DND-41 (cell line): ENCODE measurements around the gene SH2D3C.
A peak's percentile ranks its signal among the peaks of the same experiment; 100 is the strongest.

Experiments
- ATAC-seq: fragments of 200-7000 bp; cut with Tn5 transposase; 3 replicates; pipeline ENCODE4 v1.9.1; 2021; ENCODE audit warnings: low read depth; ENCODE audit not compliant: insufficient read depth
- DNase-seq: peaks from one replicate; pipeline ENCODE4 v3.0.0-alpha.2; 2020
- H2AFZ ChIP-seq: 2 replicates; pipeline ENCODE4 v1.6.0; 2012; ENCODE audit warnings: low read depth, low read length
- H3K27ac ChIP-seq: 2 replicates; pipeline ENCODE4 v1.5.1; 2012; ENCODE audit warnings: low read length, inconsistent platforms
- H3K27me3 ChIP-seq: fragments of 200-600 bp; sonication (generic); 2 replicates; pipeline ENCODE4 v1.6.0; 2012; ENCODE audit warnings: low read length, mild to moderate bottlenecking, inconsistent platforms; ENCODE audit not compliant: insufficient read depth, poor library complexity
- H3K36me3 ChIP-seq: 2 replicates; pipeline ENCODE4 v1.5.1; 2012; ENCODE audit warnings: low read length, inconsistent platforms; ENCODE audit not compliant: insufficient read depth
- H3K4me1 ChIP-seq: 2 replicates; pipeline ENCODE4 v1.5.1; 2012; ENCODE audit warnings: mild to moderate bottlenecking, low read length; ENCODE audit not compliant: insufficient read depth
- H3K4me2 ChIP-seq: 2 replicates; pipeline ENCODE4 v1.6.0; 2012; ENCODE audit warnings: mild to moderate bottlenecking, moderate library complexity, low read length, inconsistent platforms; ENCODE audit not compliant: insufficient read depth
- H3K4me3 ChIP-seq, 2 experiments: fragments of 200-600 bp in 1 of 2; shearing (Covaris generic) in 1 of 2; 2 replicates each; pipeline ENCODE4 v1.5.1; 2012 to 2016; ENCODE audit warnings: inconsistent platforms in 2 of 2, low read length in 2 of 2, mild to moderate bottlenecking in 2 of 2, low read depth in 1 of 2, moderate library complexity in 1 of 2
- H3K79me2 ChIP-seq: 2 replicates; pipeline ENCODE4 v1.6.0; 2012; ENCODE audit warnings: low read length, inconsistent platforms; ENCODE audit not compliant: insufficient read depth
- H3K9ac ChIP-seq: 2 replicates; pipeline ENCODE4 v1.6.0; 2012; ENCODE audit warnings: low read depth, mild to moderate bottlenecking, inconsistent platforms, low read length, moderate library complexity
- H3K9me3 ChIP-seq: 2 replicates; pipeline ENCODE4 v1.5.1; 2012; ENCODE audit warnings: low read length, moderate library complexity, mild to moderate bottlenecking, inconsistent platforms; ENCODE audit not compliant: insufficient read depth, severe bottlenecking
- H4K20me1 ChIP-seq: 2 replicates; pipeline ENCODE4 v1.6.0; 2012; ENCODE audit warnings: low read length; ENCODE audit not compliant: insufficient read depth
- EZH2 ChIP-seq: IDR thresholded peaks from 3 replicates; pipeline ENCODE4 v1.6.1; 2012; ENCODE audit warnings: borderline replicate concordance, low read depth, mild to moderate bottlenecking, moderate library complexity, low read length, inconsistent platforms; ENCODE audit not compliant: severe bottlenecking
- TF ChIP-seq, protein P1 (sequence below): IDR thresholded peaks from 2 replicates; pipeline ENCODE4 v1.5.1; 2012; ENCODE audit warnings: borderline replicate concordance, low read length, moderate library complexity, mild to moderate bottlenecking; ENCODE audit not compliant: poor library complexity, severe bottlenecking; ENCODE audit errors: extremely low read depth

The SH2D3C gene

DNA sequence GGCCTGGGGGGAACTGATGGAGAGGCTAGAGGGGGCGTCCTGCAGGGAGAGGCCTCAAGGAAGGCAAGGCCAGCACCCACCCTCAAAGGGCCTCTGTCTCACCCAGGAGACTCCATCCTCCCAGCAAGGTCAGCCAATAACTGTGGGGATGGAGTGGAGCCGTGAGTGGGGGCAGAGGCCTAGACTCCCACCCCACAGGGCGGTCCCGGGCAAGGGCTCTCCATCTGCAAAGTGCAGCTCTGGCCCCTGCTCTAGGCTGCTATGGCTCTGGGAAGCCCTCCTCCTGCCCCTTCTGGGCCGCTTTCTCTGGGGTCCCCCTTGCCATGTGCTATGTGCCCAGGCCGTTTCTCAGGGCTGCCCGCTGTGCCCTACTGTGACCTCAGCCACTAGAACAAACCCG, 38.3 kb upstream of the SH2D3C start:
- Histone ChIP-seq H3K9me3 (no peaks in the 10 kb centered on the region), H3K4me3 (no peak overlapping the region), H4K20me1 (no peaks in the 10 kb centered on the region; the same call in 1 of the 2 replicates), H3K36me3 (peaks cover 47% of the 10 kb centered on the region), H3K27me3 (no peaks in the 10 kb centered on the region), H3K79me2 (no peaks in the 10 kb centered on the region), H3K27ac (no peak overlapping the region), H2AFZ (no peak overlapping the region), H3K9ac (no peak overlapping the region), H3K4me2 (no peak overlapping the region), H3K4me1 (no peaks in the 10 kb centered on the region)
- ATAC-seq (0 out of 3 replicates have a peak, but pooled peaks have one; percentile 7), DNase-seq (no peak)
- TF ChIP-seq, protein P1, sequence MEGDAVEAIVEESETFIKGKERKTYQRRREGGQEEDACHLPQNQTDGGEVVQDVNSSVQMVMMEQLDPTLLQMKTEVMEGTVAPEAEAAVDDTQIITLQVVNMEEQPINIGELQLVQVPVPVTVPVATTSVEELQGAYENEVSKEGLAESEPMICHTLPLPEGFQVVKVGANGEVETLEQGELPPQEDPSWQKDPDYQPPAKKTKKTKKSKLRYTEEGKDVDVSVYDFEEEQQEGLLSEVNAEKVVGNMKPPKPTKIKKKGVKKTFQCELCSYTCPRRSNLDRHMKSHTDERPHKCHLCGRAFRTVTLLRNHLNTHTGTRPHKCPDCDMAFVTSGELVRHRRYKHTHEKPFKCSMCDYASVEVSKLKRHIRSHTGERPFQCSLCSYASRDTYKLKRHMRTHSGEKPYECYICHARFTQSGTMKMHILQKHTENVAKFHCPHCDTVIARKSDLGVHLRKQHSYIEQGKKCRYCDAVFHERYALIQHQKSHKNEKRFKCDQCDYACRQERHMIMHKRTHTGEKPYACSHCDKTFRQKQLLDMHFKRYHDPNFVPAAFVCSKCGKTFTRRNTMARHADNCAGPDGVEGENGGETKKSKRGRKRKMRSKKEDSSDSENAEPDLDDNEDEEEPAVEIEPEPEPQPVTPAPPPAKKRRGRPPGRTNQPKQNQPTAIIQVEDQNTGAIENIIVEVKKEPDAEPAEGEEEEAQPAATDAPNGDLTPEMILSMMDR, result no peak
- no peak for TF ChIP-seq EZH2

DNA sequence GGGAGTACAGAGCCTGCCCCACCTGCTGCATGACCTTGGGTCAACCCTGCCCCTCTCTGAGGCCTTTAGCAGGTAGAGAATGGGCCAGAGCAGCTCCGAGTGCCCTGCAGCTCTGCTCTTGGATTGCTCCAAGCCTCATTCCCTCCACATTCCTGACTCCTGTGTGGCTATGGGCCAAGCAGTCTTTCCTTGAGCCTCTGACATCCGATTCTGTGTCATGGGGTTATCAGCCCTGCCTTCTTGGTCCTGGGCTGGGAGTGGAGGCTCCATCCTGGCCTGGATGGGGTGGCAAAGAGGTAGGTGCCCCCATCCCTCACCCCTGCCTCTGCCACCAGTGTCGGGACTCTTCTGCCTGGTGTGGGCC, 37.9 kb upstream of the SH2D3C start:
- no peak overlapping the region for H2AFZ ChIP-seq
- no peaks in the 10 kb centered on the region for H3K9me3 ChIP-seq
- no peak for DNase-seq
- H4K20me1 ChIP-seq, result no peaks in the 10 kb centered on the region; the same call in 1 of the 2 replicates
- H3K27ac ChIP-seq, result no peak overlapping the region
- H3K9ac ChIP-seq, result no peak overlapping the region
- ATAC-seq, result 0 out of 3 replicates have a peak, but pooled peaks have one; percentile 3
- no peaks in the 10 kb centered on the region for H3K27me3 ChIP-seq
- peaks cover 47% of the 10 kb centered on the region for H3K36me3 ChIP-seq
- H3K4me1 ChIP-seq, result no peaks in the 10 kb centered on the region
- H3K4me2 ChIP-seq, result no peak overlapping the region
- H3K79me2 ChIP-seq, result no peaks in the 10 kb centered on the region
- TF ChIP-seq, protein P1, result no peak
- TF ChIP-seq EZH2, result no peak
- no peak overlapping the region for H3K4me3 ChIP-seq

DNA sequence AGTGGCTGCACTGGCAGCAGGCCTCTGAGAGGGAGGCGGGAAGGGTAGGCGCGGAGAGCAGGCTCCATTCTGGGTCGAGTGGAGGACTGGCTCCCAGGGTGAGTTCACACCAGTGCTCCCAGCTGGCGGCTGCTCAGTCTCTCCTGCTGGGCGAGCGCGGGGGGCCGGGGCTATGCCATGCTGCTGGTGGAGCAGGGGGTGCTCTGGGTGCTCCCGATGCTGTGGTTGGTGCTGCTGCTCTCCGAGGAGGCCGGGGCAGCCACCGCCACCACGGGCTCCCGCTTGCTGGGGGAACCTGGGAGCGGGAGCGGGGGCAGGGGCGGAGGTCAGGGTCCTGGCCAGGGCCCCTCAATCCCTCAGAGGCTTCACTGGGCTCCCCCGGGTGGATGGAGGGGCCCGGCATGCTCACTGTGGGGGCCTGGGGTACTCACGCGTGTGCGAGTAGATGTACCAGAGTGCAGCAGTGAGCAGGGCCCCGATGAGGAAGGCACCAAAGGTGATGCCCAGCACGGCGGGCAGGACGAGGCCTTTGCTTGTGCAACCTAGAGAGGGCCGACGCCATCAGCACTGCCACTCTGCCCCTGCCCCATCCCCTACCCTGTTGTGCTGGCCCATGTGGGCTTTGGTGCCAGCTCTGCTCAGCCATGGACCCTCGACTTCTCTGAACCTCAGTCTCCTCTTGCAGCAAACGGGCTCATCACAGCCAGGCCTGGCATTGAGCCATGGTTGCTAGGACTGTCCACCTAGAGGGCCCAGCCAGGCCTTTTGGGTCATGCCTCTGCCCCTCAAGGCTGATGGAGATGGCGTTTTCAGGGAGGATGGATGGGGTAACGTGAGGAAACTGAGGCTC, 37.3 kb upstream of the SH2D3C start:
- H3K36me3 ChIP-seq, result peaks cover 49% of the 10 kb centered on the region
- H4K20me1 ChIP-seq, result no peaks in the 10 kb centered on the region; the same call in 1 of the 2 replicates
- no peaks in the 10 kb centered on the region for H3K27me3 ChIP-seq
- H2AFZ ChIP-seq, result no peak overlapping the region
- DNase-seq (no peak), ATAC-seq (no peak)
- no peaks in the 10 kb centered on the region for H3K9me3 ChIP-seq
- no peaks in the 10 kb centered on the region for H3K4me1 ChIP-seq
- no peaks in the 10 kb centered on the region for H3K79me2 ChIP-seq
- H3K4me3 ChIP-seq, result no peak overlapping the region
- H3K4me2 ChIP-seq, result no peak overlapping the region
- H3K27ac ChIP-seq, result no peak overlapping the region
- TF ChIP-seq, protein P1, result no peak
- TF ChIP-seq EZH2, result no peak
- H3K9ac ChIP-seq, result no peak overlapping the region
